ENCODE results near the gene ADSL.

Gene ADSL

DNA sequence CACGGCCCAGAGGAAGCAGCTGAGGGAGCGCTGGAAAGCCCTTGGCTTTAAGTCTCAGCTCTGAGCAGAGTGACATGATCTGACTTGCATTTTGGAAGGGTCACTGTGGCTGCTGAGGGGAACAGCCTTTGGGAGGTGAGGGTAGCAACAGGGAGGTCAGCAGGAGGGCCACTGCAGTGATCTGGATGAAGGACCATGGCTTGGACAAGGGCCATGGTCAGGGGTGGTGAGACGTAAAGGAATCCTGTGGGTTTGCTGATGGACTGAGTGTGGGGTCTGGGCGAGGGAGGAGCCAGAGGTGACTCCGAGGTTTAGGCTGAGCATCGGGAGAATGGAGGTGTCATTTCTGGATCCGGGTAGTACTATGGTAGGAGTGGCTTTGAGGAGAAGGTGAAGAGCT is 57.4 kb downstream of the ADSL start:
- no peak for DNase-seq
- Histone ChIP-seq H3K9me3 (ENCODE audit: severe bottlenecking) (no peaks in the 10 kb centered on the region), H3K4me3 (ENCODE audit: low read depth, low read length) (no peak overlapping the region), H3K36me3 (peaks cover 72% of the 10 kb centered on the region), H3K27me3 (ENCODE audit: insufficient read depth, low read depth, severe bottlenecking) (no peaks in the 10 kb centered on the region), H3K27ac (no peak overlapping the region)
- TF ChIP-seq CTCF (IDR thresholded peaks at IDR 0.05; ENCODE audit: low read depth, low read length) = no peak

DNA sequence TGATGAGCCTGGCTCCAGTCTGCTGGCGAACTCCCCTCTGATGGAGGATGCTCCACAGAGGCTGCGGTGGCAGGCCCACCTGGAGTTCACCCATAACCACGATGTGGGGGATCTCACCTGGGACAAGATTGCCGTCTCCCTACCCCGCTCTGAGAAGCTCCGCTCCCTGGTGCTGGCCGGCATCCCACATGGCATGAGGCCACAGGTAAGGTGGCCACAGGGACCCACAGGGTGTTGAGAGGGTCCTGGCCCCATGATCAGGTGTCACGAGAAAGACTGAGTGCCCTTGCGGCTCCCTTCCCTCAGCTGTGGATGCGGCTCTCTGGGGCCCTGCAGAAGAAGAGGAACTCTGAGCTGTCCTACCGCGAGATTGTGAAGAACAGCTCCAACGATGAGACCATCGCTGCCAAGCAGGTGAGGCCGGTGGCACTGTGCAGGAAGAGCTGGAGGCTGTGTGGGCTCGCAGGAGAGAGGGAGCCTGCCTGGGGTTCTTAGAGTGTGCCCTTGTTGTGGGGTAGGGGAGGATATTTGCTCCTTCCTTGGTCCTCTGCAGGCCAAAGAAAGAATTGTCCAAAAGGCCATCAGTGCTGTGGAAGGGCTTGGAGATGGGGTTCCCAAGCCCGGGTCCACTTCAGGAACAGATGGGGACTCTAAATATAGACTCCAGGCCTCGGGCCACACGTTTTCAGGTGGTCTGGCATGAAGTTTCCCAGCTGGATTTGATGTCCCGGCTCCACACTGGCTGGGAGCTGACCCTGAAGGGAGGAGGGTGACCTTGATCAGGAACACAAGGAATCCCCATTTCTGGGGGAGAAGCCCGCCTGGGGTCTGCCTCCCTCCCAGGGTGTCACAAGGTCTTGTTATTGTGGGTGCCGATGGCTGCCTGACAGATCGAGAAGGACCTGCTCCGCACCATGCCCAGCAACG is 58.2 kb downstream of the ADSL start:
- no peaks in the 10 kb centered on the region for H3K9me3 ChIP-seq (ENCODE audit: severe bottlenecking)
- H3K36me3 ChIP-seq = peaks cover 78% of the 10 kb centered on the region
- TF ChIP-seq CTCF (IDR thresholded peaks at IDR 0.05; ENCODE audit: low read depth, low read length) = no peak
- no peak overlapping the region for H3K27ac ChIP-seq
- H3K27me3 ChIP-seq (ENCODE audit: insufficient read depth, low read depth, severe bottlenecking) = no peaks in the 10 kb centered on the region
- DNase-seq = no peak
- no peak overlapping the region for H3K4me3 ChIP-seq (ENCODE audit: low read depth, low read length)

DNA sequence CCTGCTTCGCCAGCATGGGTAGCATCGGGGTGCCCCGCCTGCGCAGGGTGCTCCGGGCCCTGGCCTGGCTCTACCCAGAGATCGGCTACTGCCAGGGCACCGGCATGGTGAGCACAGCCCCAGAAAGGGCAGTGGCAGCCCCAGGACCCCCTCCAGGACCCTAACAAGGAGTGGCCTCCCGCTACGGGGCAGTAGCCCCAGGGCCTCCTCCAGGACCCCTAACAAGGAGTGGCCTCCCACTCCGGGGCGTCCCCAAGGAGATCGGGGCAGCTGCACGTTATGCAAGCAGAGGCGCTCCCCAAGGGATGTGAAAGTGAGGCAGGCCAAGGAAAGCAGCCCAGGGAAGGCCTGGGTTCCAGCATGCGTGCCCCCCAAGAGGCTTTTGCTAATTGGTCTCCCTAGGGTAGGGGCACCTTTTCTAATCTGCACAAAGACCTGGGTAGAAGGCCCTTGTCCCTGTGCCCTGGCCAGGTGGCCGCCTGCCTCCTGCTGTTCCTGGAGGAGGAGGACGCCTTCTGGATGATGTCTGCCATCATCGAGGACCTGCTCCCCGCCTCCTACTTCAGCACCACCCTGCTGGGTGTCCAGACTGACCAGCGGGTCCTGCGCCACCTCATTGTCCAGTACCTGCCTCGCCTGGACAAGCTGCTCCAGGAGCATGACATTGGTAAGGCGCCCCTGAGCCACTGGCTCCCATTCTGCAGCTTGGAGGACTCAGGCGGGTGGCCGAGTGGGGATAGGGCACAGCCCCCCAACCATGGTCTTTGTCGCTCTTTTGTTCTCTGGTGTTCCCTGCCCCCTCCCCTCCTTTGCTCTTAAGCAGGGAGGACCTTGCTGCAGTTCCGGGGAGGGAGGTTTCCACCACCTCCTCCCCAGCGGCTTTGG is 59.1 kb downstream of the ADSL start:
- H3K36me3 ChIP-seq = peaks cover 86% of the 10 kb centered on the region
- TF ChIP-seq CTCF (IDR thresholded peaks at IDR 0.05; ENCODE audit: low read depth, low read length) = no peak
- H3K27me3 ChIP-seq (ENCODE audit: insufficient read depth, low read depth, severe bottlenecking) = no peaks in the 10 kb centered on the region

DNA sequence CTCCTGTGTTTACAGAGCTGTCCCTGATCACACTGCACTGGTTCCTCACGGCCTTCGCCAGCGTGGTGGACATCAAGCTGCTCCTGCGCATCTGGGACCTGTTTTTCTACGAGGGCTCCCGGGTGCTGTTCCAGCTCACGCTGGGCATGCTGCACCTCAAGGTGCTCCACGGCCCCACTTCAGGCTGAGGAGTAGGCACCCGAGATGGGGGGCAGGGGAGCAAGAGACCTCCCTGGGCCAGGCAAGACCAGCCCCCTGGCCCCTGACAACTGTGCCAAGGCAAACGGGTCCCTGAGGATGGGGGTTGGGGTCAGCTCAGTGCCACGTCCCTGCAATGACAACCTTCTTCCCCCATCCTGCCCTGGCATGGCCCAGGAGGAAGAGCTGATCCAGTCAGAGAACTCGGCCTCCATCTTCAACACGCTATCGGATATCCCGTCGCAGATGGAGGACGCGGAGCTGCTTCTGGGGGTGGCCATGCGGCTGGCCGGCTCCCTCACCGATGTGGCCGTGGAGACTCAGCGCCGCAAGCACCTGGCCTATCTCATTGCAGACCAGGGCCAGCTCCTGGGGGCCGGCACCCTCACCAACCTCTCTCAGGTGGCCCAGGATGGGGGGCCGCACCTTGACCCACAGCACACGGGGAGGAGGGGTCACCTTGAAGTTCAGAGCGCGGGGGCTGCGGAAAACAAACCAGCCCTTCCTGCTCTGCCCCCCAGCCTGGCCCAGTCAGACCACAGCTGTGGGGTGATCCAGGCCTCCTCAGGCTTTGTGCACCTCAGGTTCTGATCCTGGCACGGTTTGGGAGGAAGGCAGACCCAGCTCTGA is 60.0 kb downstream of the ADSL start:
- no peak for DNase-seq
- Histone ChIP-seq H3K27ac (no peak overlapping the region), H3K36me3 (peaks cover 86% of the 10 kb centered on the region), H3K27me3 (ENCODE audit: insufficient read depth, low read depth, severe bottlenecking) (no peaks in the 10 kb centered on the region), H3K9me3 (ENCODE audit: severe bottlenecking) (no peaks in the 10 kb centered on the region), H3K4me3 (ENCODE audit: low read depth, low read length) (no peak overlapping the region)
- TF ChIP-seq CTCF (IDR thresholded peaks at IDR 0.05; ENCODE audit: low read depth, low read length) = no peak

More for the DNA sequence above, 59.1 kb downstream of the ADSL start:
- no peaks in the 10 kb centered on the region for H3K9me3 ChIP-seq (ENCODE audit: severe bottlenecking)
- H3K4me3 ChIP-seq (ENCODE audit: low read depth, low read length) = no peak overlapping the region
- no peak overlapping the region for H3K27ac ChIP-seq
- no peak for DNase-seq

- no peaks in the 10 kb centered on the region for H3K9me3 ChIP-seq (ENCODE audit: severe bottlenecking)
- H3K27ac ChIP-seq = no peak overlapping the region
- no peak for DNase-seq
- TF ChIP-seq CTCF (IDR thresholded peaks at IDR 0.05; ENCODE audit: low read depth, low read length) = no peak
- H3K36me3 ChIP-seq = peaks cover 81% of the 10 kb centered on the region
- H3K27me3 ChIP-seq (ENCODE audit: insufficient read depth, low read depth, severe bottlenecking) = no peaks in the 10 kb centered on the region
- no peak overlapping the region for H3K4me3 ChIP-seq (ENCODE audit: low read depth, low read length)
Observed at GRCh38 chr22:40407021-40407761, 60.9 kb downstream of the ADSL start.

All from WERI-Rb-1 (cell line).